Astrocyte (in vitro differentiated cells and primary cell): ENCODE measurements around the gene CFAP97D2. TPM values are rescaled to one million over a fixed set of nuclear protein-coding genes. Genes with fewer than 3 reads are reported as not detected.

ENCODE experiments used
- DNase-seq: peaks from one replicate; pipeline ENCODE4 v3.0.0-alpha.2; 2010; ENCODE audit warnings: low read depth
- FAIRE-seq: peaks from 2 replicates; lab custom pipeline; 2011; peaks lifted over from hg19 to GRCh38; lab: Jason Lieb, UNC
- H2AFZ ChIP-seq: 2 replicates; pipeline ENCODE4 v1.6.0; 2012; ENCODE audit warnings: low read depth, low read length, inconsistent platforms
- H3K27ac ChIP-seq: 2 replicates; pipeline ENCODE4 v1.5.1; 2011; ENCODE audit warnings: low read depth, low read length, inconsistent platforms
- H3K27me3 ChIP-seq: 2 replicates; pipeline ENCODE4 v1.6.0; 2011; ENCODE audit warnings: low read length, inconsistent platforms; ENCODE audit not compliant: insufficient read depth
- H3K36me3 ChIP-seq: 2 replicates; pipeline ENCODE4 v1.5.1; 2011; ENCODE audit warnings: low read length, inconsistent platforms; ENCODE audit not compliant: insufficient read depth
- H3K4me1 ChIP-seq: 2 replicates; pipeline ENCODE4 v1.5.1; 2011; ENCODE audit warnings: low read length, inconsistent platforms; ENCODE audit not compliant: insufficient read depth
- H3K4me2 ChIP-seq: 2 replicates; pipeline ENCODE4 v1.6.0; 2012; ENCODE audit warnings: low read length, inconsistent platforms
- H3K4me3 ChIP-seq: 2 replicates; pipeline ENCODE4 v1.5.1; 2011; ENCODE audit warnings: low read depth, mild to moderate bottlenecking, low read length, inconsistent platforms; ENCODE audit not compliant: insufficient read depth
- H3K79me2 ChIP-seq: 2 replicates; pipeline ENCODE4 v1.6.0; 2012; ENCODE audit warnings: mild to moderate bottlenecking, low read length, inconsistent platforms; ENCODE audit not compliant: insufficient read depth
- H3K9ac ChIP-seq: 2 replicates; pipeline ENCODE4 v1.6.0; 2012; ENCODE audit warnings: mild to moderate bottlenecking, low read length, inconsistent platforms
- H3K9me3 ChIP-seq: 2 replicates; pipeline ENCODE4 v1.5.1; 2012; ENCODE audit warnings: low read depth, mild to moderate bottlenecking, low read length, inconsistent platforms; ENCODE audit not compliant: insufficient read depth
- H4K20me1 ChIP-seq: 2 replicates; pipeline ENCODE4 v1.6.0; 2012; ENCODE audit warnings: low read length, inconsistent platforms; ENCODE audit not compliant: insufficient read depth
- H3K27ac Mint-ChIP-seq: one replicate; pipeline ENCODE4 v1.8.0; 2021; ENCODE audit warnings: mild to moderate bottlenecking, mixed read lengths; ENCODE audit not compliant: unreplicated experiment
- H3K27me3 Mint-ChIP-seq: one replicate; pipeline ENCODE4 v1.8.0; 2021; ENCODE audit warnings: low read depth, mixed read lengths; ENCODE audit not compliant: unreplicated experiment
- H3K36me3 Mint-ChIP-seq: one replicate; pipeline ENCODE4 v1.8.0; 2021; ENCODE audit warnings: low read depth, mixed read lengths; ENCODE audit not compliant: unreplicated experiment
- H3K4me1 Mint-ChIP-seq: one replicate; pipeline ENCODE4 v1.8.0; 2021; ENCODE audit warnings: low read depth, mixed read lengths; ENCODE audit not compliant: unreplicated experiment
- H3K4me3 Mint-ChIP-seq: one replicate; pipeline ENCODE4 v1.8.0; 2021; ENCODE audit warnings: mild to moderate bottlenecking, moderate library complexity, mixed read lengths; ENCODE audit not compliant: unreplicated experiment
- H3K9me3 Mint-ChIP-seq: one replicate; pipeline ENCODE4 v1.8.0; 2021; ENCODE audit warnings: mild to moderate bottlenecking, mixed read lengths; ENCODE audit not compliant: unreplicated experiment
- CTCF ChIP-seq: IDR thresholded peaks from 2 replicates; pipeline ENCODE4 v1.5.1; 2011; ENCODE audit warnings: low read depth, mild to moderate bottlenecking, inconsistent platforms, low read length, moderate library complexity; ENCODE audit not compliant: insufficient read depth
- EZH2 ChIP-seq: IDR thresholded peaks from 2 replicates; pipeline ENCODE4 v1.6.1; 2012; ENCODE audit warnings: mild to moderate bottlenecking, low read length, inconsistent platforms; ENCODE audit not compliant: insufficient read depth
- total RNA-seq: library from RNA; stranded (reverse); gene quantifications from 2 replicates; pipeline ENCODE4 v1.2.1, GENCODE V29; 2021

The CFAP97D2 gene
- total RNA-seq, 1 donor from 2014 or later, result not detected

DNA sequence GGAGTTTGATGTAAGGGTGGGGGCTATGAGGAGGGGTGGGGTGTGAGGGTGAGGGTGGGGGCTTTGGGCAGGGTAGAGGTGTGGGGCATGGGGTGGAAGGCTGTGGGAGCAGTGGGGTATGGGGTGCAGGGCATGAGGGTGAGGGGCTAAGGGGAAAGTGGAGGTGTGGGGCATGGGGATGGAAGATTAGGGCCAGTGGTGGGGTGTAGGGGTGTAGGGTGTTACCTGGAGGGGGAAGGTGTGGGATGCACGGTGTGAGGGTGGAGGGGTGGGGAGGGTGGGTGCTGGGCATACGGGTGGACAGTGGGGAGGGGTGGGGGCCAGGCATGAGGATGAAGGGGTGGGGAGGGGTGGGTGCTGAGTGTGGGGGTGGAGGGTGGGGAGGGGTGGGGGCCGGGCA, 23.7 kb upstream of the CFAP97D2 start:
- H3K36me3 ChIP-seq, result no peaks in the 10 kb centered on the region
- no peaks in the 10 kb centered on the region for H3K4me1 ChIP-seq
- H2AFZ ChIP-seq, result no peak overlapping the region
- H3K27ac ChIP-seq, result no peak overlapping the region
- H3K4me3 ChIP-seq, result no peak overlapping the region
- FAIRE-seq (no peak), DNase-seq (no peak)
- Mint-ChIP-seq H3K9me3 (peaks cover 3% of the 10 kb centered on the region), H3K27ac (no peak overlapping the region), H3K36me3 (peaks cover 4% of the 10 kb centered on the region), H3K4me1 (peaks cover 5% of the 10 kb centered on the region), H3K4me3 (no peak overlapping the region), H3K27me3 (peaks cover 29% of the 10 kb centered on the region)
- TF ChIP-seq EZH2 (no peak), CTCF (no peak)
- H3K4me2 ChIP-seq, result no peak overlapping the region
- H3K9ac ChIP-seq, result no peak overlapping the region
- no peaks in the 10 kb centered on the region for H4K20me1 ChIP-seq
- no peaks in the 10 kb centered on the region for H3K9me3 ChIP-seq
- H3K27me3 ChIP-seq, result peaks cover 5% of the 10 kb centered on the region
- no peaks in the 10 kb centered on the region for H3K79me2 ChIP-seq

DNA sequence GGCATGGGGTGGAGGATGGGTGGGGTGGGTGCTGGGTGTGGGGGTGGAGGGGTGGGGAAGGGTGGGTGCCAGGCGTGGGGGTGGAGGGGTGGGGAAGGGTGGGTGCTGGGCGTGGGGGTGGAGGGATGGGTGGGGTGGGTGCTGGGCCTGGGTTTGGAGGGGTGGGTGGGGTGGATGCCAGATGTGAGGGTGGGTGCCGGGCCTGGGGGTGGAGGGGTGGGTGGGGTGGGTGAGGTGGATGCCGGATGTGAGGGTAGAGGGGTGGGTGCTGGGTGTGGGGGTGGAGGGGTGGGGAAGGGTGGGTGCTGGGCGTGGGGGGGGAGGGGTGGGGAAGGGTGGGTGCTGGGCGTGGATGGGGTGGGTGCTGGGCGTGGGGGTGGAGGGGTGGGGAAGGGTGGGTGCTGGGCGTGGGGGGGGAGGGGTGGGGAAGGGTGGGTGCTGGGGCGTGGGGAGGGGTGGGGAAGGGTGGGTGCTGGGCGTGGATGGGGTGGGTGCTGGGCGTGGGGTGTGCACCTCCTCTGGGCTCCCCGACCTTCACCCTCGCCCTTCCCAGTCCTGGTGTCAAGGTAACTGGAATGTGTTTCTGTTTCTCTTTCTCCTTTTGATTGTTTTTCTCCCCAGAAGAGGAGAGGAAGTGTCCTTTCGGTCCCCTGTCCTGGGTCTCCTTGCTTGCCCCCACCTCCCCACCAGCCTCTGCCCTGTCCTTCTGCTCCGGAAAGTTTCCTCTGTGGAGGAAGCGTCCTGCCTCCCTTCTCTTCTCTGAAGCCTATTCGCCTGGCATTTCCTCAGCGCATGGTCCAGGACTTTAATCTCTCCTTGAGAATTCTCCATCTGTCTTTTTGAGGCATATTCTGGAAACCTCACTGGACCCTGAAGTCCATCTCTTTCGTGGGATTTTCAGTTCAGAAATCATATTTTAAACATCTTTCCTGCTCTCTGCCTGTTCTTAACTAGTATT, 22.9 kb upstream of the CFAP97D2 start:
- Mint-ChIP-seq H3K9me3 (peaks cover 5% of the 10 kb centered on the region), H3K27ac (no peak overlapping the region), H3K4me1 (peaks cover 5% of the 10 kb centered on the region), H3K4me3 (peak overlapping the region; percentile 34), H3K27me3 (peaks cover 30% of the 10 kb centered on the region), H3K36me3 (peaks cover 4% of the 10 kb centered on the region)
- no peak for DNase-seq
- no peak overlapping the region for H3K4me2 ChIP-seq
- no peaks in the 10 kb centered on the region for H4K20me1 ChIP-seq
- no peaks in the 10 kb centered on the region for H3K36me3 ChIP-seq
- no peaks in the 10 kb centered on the region for H3K9me3 ChIP-seq
- peaks cover 5% of the 10 kb centered on the region for H3K27me3 ChIP-seq
- no peak for FAIRE-seq
- no peaks in the 10 kb centered on the region for H3K4me1 ChIP-seq
- H3K9ac ChIP-seq, result no peak overlapping the region
- H2AFZ ChIP-seq, result no peak overlapping the region
- H3K79me2 ChIP-seq, result no peaks in the 10 kb centered on the region
- no peak overlapping the region for H3K27ac ChIP-seq
- no peak overlapping the region for H3K4me3 ChIP-seq
- TF ChIP-seq EZH2 (no peak), CTCF (no peak)
